K562 (cell line): ENCODE results near the gene SLC6A20.

ENCODE experiments used
- GABPB2 ChIP-seq: fragments of 250-450 bp; sonication (Bioruptor Pico); conservative IDR thresholded peaks from 2 replicates; pipeline ENCODE4 v1.5.1; 2021; ENCODE audit warnings: mild to moderate bottlenecking
- HCFC1 ChIP-seq: IDR thresholded peaks from 2 replicates; pipeline ENCODE4 v1.6.1; 2012; ENCODE audit warnings: low read depth, low read length, improper control_type of control experiment
- HIVEP1 ChIP-seq: fragments of 250-450 bp; sonication (Bioruptor Pico); IDR thresholded peaks from 2 replicates; pipeline ENCODE4 v1.4.0; 2020; ENCODE audit warnings: mild to moderate bottlenecking
- MAFK ChIP-seq: IDR thresholded peaks from 2 replicates; pipeline ENCODE4 v1.6.1; 2011; ENCODE audit warnings: low read length, improper control_type of control experiment
- MGA ChIP-seq: fragments of 450-650 bp; IDR thresholded peaks from 2 replicates; pipeline ENCODE4 v1.6.1; 2016; ENCODE audit warnings: mild to moderate bottlenecking, moderate library complexity
- NFYB ChIP-seq: IDR thresholded peaks from 2 replicates; pipeline ENCODE4 v1.6.1; 2011; ENCODE audit warnings: mild to moderate bottlenecking, moderate library complexity; ENCODE audit not compliant: insufficient read length; ENCODE audit errors: extremely low read depth
- NR2C2 ChIP-seq, 2 experiments: fragments of 200-800 bp in 1 of 2; sonication (Bioruptor generic) in 1 of 2; sonication (generic) in 1 of 2; formaldehyde crosslinking in 1 of 2; IDR thresholded peaks; 2 replicates each; pipeline versions ENCODE4 v1.6.1 to v1.8.0; 2016 to 2022; ENCODE audit warnings: mild to moderate bottlenecking in 1 of 2, missing compliant biosample characterization in 1 of 2, missing genetic modification characterization in 1 of 2, missing genetic modification reagents in 1 of 2
- NR3C1 ChIP-seq: sonication (generic); formaldehyde crosslinking; IDR thresholded peaks from 2 replicates; pipeline ENCODE4 v1.8.1; 2022; ENCODE audit warnings: missing genetic modification reagents
- POLR2AphosphoS5 ChIP-seq: IDR thresholded peaks from 2 replicates; pipeline ENCODE4 v1.6.1; 2011; ENCODE audit warnings: mild to moderate bottlenecking, low read depth, low read length, moderate library complexity; ENCODE audit not compliant: control insufficient read depth, insufficient read depth
- TF ChIP-seq, protein P1 (sequence below): sonication (generic); formaldehyde crosslinking; IDR thresholded peaks from 2 replicates; pipeline ENCODE4 v1.8.0; 2022; ENCODE audit warnings: mild to moderate bottlenecking, missing genetic modification reagents
- TF ChIP-seq, protein P2 (sequence below), 3 experiments: IDR thresholded peaks in 2 of 3; conservative IDR thresholded peaks in 1 of 3; 2 replicates each; pipeline ENCODE4 v1.5.1; 2011 to 2012; ENCODE audit warnings: low read length in 3 of 3, mild to moderate bottlenecking in 3 of 3, control low read depth in 2 of 3, improper control_type of control experiment in 1 of 3, inconsistent platforms in 1 of 3, low read depth in 1 of 3, mixed read lengths in 1 of 3, moderate library complexity in 1 of 3; ENCODE audit not compliant: insufficient read depth in 2 of 3

DNA sequence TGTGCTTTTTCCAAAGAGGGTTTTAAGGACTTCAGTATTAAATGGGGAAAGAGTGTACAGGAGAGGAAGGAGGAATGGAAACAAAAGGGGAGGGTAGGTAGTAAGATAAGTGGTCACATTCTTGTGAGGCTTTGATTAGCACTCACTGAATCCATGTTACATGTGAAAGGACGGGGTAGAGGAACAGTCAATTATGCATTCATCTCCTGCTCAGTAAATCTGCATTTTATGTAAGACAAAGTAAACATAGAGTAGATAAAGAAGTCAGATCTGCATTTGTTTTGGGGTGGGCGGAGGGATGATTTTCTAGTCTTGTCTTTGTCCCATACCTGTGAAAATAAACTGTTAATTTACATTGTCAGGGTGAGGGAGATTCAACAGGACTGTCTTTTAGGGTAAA lies 56.3 kb downstream of the SLC6A20 start:
- TF ChIP-seq, protein P1, sequence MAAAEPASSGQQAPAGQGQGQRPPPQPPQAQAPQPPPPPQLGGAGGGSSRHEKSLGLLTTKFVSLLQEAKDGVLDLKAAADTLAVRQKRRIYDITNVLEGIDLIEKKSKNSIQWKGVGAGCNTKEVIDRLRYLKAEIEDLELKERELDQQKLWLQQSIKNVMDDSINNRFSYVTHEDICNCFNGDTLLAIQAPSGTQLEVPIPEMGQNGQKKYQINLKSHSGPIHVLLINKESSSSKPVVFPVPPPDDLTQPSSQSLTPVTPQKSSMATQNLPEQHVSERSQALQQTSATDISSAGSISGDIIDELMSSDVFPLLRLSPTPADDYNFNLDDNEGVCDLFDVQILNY: no peak
- TF ChIP-seq, protein P2, sequence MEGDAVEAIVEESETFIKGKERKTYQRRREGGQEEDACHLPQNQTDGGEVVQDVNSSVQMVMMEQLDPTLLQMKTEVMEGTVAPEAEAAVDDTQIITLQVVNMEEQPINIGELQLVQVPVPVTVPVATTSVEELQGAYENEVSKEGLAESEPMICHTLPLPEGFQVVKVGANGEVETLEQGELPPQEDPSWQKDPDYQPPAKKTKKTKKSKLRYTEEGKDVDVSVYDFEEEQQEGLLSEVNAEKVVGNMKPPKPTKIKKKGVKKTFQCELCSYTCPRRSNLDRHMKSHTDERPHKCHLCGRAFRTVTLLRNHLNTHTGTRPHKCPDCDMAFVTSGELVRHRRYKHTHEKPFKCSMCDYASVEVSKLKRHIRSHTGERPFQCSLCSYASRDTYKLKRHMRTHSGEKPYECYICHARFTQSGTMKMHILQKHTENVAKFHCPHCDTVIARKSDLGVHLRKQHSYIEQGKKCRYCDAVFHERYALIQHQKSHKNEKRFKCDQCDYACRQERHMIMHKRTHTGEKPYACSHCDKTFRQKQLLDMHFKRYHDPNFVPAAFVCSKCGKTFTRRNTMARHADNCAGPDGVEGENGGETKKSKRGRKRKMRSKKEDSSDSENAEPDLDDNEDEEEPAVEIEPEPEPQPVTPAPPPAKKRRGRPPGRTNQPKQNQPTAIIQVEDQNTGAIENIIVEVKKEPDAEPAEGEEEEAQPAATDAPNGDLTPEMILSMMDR (IDR thresholded peaks at IDR 0.05 in 2 of 3, conservative IDR thresholded peaks at IDR 0.05 in 1 of 3; ENCODE audit: insufficient read depth in 2 of 3, low read depth in 1 of 3, low read length in 3 of 3): no peak
- TF ChIP-seq NR3C1 (CRISPR knock-in tag) (no peak), MGA (no peak), NFYB (no peak), MAFK (no peak), NR2C2 (CRISPR knock-in tag; IDR thresholded peaks at IDR 0.05) (no peak), NR2C2 (tag; IDR thresholded peaks at IDR 0.05) (no peak), HCFC1 (no peak), POLR2AphosphoS5 (no peak), HIVEP1 (no peak), GABPB2 (CRISPR knock-in tag) (no peak)
